Left lung (tissue), 10 donors: Measurements from ENCODE around the gene FITM2. TPM values are rescaled to one million over a fixed set of nuclear protein-coding genes. Genes with fewer than 3 reads are reported as not detected.

ENCODE experiments used
- ATAC-seq: fragments of 200-7000 bp; cut with Tn5 transposase; one replicate; pipeline ENCODE4 v1.9.1; 2020; ENCODE audit warnings: moderate library complexity
- DNase-seq, 4 donors: peaks; one replicate each; pipeline ENCODE4 v3.0.0-alpha.2; 2013 to 2020
- H3K27ac ChIP-seq, 2 donors: fragments of 200-600 bp; sonication (generic) in 1 of 2; one replicate each; pipeline versions ENCODE4 v1.5.0 to v1.8.0; 2020 to 2021
- H3K27me3 ChIP-seq, 2 donors: fragments of 200-600 bp; sonication (generic) in 1 of 2; one replicate each; pipeline versions ENCODE4 v1.5.0 to v1.8.0; 2020 to 2021
- H3K36me3 ChIP-seq, 2 donors: fragments of 200-600 bp; sonication (generic) in 1 of 2; one replicate each; pipeline versions ENCODE4 v1.5.0 to v1.8.0; 2020 to 2021
- H3K4me1 ChIP-seq, 2 donors: fragments of 200-600 bp; one replicate each; pipeline ENCODE4 v1.8.0; 2021
- H3K4me3 ChIP-seq, 2 donors: fragments of 200-600 bp; sonication (generic) in 1 of 2; one replicate each; pipeline versions ENCODE4 v1.5.0 to v1.8.0; 2020 to 2021; ENCODE audit warnings: mild to moderate bottlenecking in 1 of 2
- H3K9me3 ChIP-seq, 2 donors: fragments of 200-600 bp; sonication (generic) in 1 of 2; one replicate each; pipeline versions ENCODE4 v1.5.0 to v1.8.0; 2020 to 2021
- intact Hi-C, 2 donors: fragments of 100-400 bp; cut with DNase I; formaldehyde crosslinking; loops; one replicate each; pipeline versions ENCODE4 v1.11.2 to v1.14.2; 2022
- polyA plus RNA-seq, 6 donors: library from polyadenylated mRNA; unstranded; fragments of 120-200 nt; gene quantifications; one replicate each; pipeline ENCODE4 v1.2.1, GENCODE V29; 2013; ENCODE audit not compliant: insufficient read length in 6 of 6
- total RNA-seq, 2 donors: library from RNA; stranded (reverse); fragmentation: NEBNext Ultra II Directional; extraction: Animal tissue kit (Norgen Biotek cat#: 25700); gene quantifications; one replicate each; pipeline ENCODE4 v1.2.1, GENCODE V29; 2021
- TF ChIP-seq, protein P1 (sequence below), 2 donors: fragments of 200-600 bp; sonication (generic) in 1 of 2; IDR thresholded peaks; one replicate each; pipeline versions ENCODE4 v1.5.0 to v1.8.0; 2021; ENCODE audit warnings: antibody characterized with exemption in 2 of 2
- donor health status: DM: no; HTN: yes; CAD: no.
- donor health status: DM: no; HTN: no; CAD: no.

FITM2 gene
- total and polyA plus RNA-seq, 8 donors: 6.8 to 15.3 (median 8.5) TPM

- H3K36me3 ChIP-seq: no peaks in the 10 kb centered on the region
- H3K27me3 ChIP-seq: no peaks in the 10 kb centered on the region
- TF ChIP-seq, protein P1, sequence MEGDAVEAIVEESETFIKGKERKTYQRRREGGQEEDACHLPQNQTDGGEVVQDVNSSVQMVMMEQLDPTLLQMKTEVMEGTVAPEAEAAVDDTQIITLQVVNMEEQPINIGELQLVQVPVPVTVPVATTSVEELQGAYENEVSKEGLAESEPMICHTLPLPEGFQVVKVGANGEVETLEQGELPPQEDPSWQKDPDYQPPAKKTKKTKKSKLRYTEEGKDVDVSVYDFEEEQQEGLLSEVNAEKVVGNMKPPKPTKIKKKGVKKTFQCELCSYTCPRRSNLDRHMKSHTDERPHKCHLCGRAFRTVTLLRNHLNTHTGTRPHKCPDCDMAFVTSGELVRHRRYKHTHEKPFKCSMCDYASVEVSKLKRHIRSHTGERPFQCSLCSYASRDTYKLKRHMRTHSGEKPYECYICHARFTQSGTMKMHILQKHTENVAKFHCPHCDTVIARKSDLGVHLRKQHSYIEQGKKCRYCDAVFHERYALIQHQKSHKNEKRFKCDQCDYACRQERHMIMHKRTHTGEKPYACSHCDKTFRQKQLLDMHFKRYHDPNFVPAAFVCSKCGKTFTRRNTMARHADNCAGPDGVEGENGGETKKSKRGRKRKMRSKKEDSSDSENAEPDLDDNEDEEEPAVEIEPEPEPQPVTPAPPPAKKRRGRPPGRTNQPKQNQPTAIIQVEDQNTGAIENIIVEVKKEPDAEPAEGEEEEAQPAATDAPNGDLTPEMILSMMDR (IDR thresholded peaks at IDR 0.05): no peak
- intact Hi-C loops: no loop called here
- H3K4me1 ChIP-seq: no peaks in the 10 kb centered on the region
- ATAC-seq (no peak), DNase-seq (no peak)
- no peak overlapping the region for H3K4me3 ChIP-seq
- no peaks in the 10 kb centered on the region for H3K9me3 ChIP-seq
- no peak overlapping the region for H3K27ac ChIP-seq
These were observed 36.5 kb downstream of the FITM2 start for GRCh38 chr20:44274303-44275017.

DNA sequence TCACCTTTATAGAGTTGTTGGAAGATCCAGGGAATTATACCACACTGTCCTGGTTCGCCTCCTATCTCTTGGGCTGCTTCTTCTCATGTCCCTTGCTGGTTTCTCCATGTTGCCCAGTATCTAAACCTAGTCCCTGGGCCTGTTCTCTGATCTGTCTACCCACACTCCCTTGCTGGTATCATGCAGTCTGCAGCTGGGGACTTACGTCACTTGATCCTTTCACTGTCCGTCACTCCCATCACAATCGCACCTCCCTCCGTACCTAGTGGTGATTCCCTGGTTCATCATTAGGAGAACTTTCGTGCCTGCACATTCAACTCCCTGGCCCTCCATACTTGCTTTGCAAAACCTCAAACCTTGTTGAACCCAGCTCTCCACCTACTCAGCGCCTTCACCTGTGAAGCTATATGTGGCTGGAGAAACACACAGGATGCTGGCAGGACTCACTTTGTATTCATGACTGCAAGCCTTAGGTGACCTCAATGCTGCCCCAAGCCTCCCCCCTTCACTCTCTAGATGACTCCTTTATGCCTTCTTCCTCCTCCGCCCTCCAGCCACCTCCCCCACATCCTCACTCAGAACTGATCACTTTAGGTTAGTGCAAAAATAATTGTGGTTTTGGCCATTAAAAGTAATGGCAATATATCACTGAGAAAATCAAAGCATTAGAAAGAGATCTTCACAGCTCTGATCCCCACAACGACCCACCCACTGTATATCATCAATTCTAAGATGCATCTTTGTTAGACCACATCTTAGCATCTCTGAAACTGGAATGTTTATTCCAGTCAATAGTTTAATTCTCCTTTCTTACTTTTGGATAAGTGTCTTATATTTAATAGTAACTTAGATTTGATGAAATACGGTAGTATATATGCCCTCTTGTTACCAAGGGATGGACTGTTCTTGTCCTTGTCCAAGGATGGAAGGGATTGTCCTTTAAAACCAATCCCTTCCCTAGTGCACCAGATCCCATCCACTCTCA, 37.5 kb downstream of the FITM2 start:
- H3K27ac ChIP-seq: no peak overlapping the region
- H3K27me3 ChIP-seq: no peaks in the 10 kb centered on the region
- no peaks in the 10 kb centered on the region for H3K4me1 ChIP-seq
- no peak for ATAC-seq
- TF ChIP-seq, protein P1 (IDR thresholded peaks at IDR 0.05): no peak
- H3K9me3 ChIP-seq: no peaks in the 10 kb centered on the region
- no peak for DNase-seq
- intact Hi-C loops: no loop called here
- no peaks in the 10 kb centered on the region for H3K36me3 ChIP-seq
- no peak overlapping the region for H3K4me3 ChIP-seq

- no peaks in the 10 kb centered on the region for H3K36me3 ChIP-seq
- no peaks in the 10 kb centered on the region for H3K9me3 ChIP-seq
- H3K4me1 ChIP-seq: no peaks in the 10 kb centered on the region
- DNase-seq: no peak
- H3K27me3 ChIP-seq: no peaks in the 10 kb centered on the region
- intact Hi-C loops: no loop called here
- H3K4me3 ChIP-seq: no peak overlapping the region
- no peak for ATAC-seq
- TF ChIP-seq, protein P1 (IDR thresholded peaks at IDR 0.05): no peak
- H3K27ac ChIP-seq: no peak overlapping the region
These were observed 38.9 kb downstream of the FITM2 start for GRCh38 chr20:44271915-44272663.

GRCh38 chr20:44268802-44269201, 42.2 kb downstream of the FITM2 start:
- no peaks in the 10 kb centered on the region for H3K4me1 ChIP-seq
- H3K27ac ChIP-seq: no peak overlapping the region
- no peak for DNase-seq
- no peak overlapping the region for H3K4me3 ChIP-seq
- no peaks in the 10 kb centered on the region for H3K36me3 ChIP-seq
- TF ChIP-seq, protein P1 (IDR thresholded peaks at IDR 0.05): no peak
- H3K9me3 ChIP-seq: no peaks in the 10 kb centered on the region
- ATAC-seq: no peak
- H3K27me3 ChIP-seq: no peaks in the 10 kb centered on the region
- intact Hi-C loops: no loop called here
